NCI-H748 treated with DMSO at 0.1 percent for 48 hours (cell line): ENCODE results near the gene CTR9.

Experiments used
- DNase-seq: peaks from one replicate; lab custom pipeline; 2025; lab: John Stamatoyannopoulos, UW

CTR9 gene

GRCh38 chr11:10750838-10751580, at the start of gene CTR9:
Gene CTR9 (plus strand): TSS chr11:10751246. CDS start chr11:10751413, 167 bp downstream.
- DNase-seq: peak; percentile 81

DNA sequence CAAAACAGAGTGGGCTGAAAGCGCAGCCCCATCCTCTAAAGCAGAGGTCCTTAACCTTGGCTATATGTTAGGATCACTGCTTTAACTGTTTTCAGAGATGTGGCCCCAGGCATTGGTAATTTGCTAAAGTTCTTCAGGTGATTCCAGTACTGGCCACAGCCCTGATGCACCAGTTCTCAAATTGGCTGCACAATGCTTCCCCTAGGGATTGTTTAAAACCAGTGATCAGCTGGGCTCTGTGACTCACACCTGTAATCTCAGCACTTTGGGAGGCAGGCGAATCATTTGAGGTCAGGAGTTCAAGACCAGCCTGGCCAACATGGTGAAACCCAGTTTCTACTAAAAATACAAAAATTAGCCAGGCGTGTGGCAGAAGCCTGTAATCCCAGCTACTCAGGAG, 49.1 kb upstream of the CTR9 start:
- DNase-seq: no peak

DNA sequence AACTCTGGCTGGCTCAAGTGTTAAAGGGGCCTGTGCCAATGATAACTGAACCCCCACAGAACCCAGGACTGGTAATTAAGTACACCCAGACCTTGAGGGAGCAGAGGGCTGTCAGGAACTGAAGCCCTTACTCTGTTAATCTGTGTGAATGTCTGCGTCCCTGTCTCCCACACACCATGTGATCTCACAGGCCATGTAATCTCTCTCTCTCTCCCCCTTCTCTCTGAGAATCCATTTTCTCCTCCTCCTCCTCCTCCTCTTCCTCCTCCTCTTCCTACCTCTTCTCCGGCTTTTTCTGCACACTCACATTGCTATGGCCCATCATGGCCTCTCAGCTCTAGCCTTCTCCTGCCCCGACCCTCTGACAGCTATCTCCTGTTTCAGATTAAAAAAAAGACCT, 42.9 kb upstream of the CTR9 start:
- no peak for DNase-seq

DNA sequence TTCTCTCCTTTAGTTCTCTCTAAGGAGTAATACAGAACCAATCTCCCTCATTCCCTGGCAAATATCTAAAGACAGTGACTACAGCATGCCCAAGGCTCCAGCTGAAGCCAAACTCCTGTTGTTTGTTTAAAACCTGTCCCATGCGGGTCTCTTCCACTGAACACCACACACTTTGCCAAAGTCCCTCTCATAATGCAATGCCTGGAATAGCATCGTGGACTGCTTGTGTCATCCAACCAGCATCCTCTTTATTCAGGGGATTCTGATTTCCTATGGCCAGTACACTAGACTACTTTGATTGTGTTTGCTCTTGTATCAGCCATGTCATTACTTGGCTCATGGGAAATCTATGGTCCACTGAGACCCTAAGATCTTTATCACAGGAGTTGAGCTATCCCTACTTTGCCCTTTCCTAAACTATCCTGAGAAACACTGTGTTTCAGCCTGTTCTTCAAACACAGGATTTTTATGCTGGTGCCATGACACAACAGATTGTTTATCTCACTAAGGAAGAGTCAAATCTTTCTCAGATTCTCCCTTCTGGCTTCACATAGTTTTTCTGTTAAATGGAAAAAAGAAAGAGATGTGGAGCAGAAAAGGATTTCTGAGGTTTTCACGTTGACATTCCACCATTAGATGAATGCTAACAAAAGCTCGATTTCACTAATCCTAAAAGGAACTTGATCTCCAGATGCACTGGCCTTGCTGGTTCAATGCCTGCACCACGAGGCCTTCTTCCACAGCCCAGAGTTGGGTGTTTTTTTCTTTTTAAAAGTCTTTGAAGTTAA, 41.6 kb upstream of the CTR9 start:
- no peak for DNase-seq

DNA sequence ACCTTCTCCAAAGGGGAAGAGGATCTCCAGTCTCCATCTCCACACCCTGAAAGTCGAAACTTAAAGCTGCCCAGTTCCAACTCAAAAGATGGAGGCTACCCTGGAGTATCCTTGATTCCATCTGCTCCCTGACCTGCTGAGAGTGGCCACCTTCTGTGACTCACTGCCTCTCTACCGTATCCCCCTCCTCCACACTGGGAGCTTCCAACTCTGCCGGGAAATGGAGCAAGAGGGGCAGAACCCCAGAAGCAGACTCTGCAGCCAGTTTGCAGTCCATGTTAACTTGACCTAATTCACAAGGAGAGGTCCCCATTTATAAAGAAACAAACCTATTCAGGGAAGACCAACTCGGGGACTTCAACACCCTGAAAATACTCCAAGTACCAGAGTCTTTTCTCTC, 35.5 kb upstream of the CTR9 start:
- DNase-seq: no peak

GRCh38 chr11:10716122-10716521, 34.9 kb upstream of the CTR9 start:
- DNase-seq: no peak

DNA sequence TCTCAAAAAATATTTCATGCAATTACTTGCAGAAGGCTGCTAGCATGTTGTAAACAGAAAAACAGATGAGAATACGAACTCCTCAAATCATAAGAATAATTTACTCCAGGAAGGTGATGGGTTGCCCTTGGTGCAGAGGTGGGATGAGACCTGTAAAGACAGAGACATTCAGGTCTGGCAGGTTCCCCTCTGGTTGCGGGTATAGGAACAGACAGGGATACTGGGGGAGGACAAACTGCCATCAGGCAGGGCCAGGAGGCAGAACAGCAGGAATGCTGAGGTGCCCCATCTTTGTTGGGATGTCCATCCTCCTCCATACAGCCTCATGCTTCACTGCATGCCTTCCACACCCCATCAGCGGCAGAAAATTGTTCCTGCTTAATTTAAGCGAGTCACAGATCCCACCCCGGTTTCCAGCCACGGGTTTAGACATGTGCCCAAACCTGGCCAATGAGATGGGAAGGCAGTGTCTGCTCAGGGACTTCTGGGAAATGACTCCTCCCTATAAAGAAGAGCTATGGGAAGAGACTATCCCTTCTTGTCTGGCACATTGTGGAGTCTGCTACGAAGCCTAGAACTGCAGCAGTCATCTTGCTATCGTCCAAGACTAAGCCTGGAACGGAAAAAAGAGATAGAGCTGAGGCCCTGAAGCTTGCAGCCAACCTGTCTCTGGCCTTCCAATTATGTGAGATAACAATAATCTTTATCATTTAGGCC, 34.3 kb upstream of the CTR9 start:
- no peak for DNase-seq

DNA sequence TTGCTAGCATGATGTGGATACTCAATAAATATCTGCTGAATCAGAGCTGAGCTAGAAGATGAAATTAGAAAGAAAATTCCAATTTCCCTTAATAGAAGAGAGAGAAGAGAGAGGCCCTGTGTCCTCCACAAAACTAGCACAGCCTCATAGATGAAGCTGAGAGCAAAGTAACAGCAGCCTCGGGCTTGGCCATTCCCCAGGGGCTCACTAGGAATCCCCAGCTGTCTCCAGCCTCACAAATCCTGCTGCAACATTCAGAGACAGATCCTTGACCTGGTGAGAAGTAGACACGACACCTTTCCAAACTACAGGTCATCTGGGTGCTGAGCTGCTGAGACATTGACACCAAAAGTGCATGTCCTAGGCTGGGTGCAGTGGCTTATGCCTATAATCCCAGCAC, 31.4 kb upstream of the CTR9 start:
- no peak for DNase-seq

DNA sequence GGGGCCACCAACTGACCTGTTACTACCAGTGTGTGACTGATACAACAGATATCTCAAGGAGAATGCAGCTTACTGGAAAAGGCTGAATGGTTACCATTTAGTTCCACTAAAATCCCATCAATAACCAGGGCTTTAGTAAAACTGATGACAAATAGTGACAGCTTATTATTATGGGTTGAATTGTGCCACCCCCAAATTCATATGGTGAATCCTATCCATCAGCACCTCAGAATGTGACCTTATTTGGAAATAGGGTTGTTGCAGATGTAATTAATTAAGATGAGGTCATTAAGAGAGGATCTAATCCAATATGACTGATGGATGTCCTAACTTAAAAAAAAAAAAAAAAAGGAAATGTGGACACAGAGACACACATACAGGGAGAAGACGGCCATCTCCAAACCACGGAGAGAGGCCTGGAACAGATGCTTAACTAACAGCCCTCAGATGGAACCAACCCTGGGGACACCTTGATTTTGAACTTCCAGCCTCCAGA, 30.1 kb upstream of the CTR9 start:
- DNase-seq: no peak

- DNase-seq: no peak
Observed at GRCh38 chr11:10722307-10722706, 28.7 kb upstream of the CTR9 start.

GRCh38 chr11:10725114-10725906, 25.7 kb upstream of the CTR9 start:
- DNase-seq: no peak

- DNase-seq: no peak
Observed at GRCh38 chr11:10725907-10726253, 25.2 kb upstream of the CTR9 start.

DNA sequence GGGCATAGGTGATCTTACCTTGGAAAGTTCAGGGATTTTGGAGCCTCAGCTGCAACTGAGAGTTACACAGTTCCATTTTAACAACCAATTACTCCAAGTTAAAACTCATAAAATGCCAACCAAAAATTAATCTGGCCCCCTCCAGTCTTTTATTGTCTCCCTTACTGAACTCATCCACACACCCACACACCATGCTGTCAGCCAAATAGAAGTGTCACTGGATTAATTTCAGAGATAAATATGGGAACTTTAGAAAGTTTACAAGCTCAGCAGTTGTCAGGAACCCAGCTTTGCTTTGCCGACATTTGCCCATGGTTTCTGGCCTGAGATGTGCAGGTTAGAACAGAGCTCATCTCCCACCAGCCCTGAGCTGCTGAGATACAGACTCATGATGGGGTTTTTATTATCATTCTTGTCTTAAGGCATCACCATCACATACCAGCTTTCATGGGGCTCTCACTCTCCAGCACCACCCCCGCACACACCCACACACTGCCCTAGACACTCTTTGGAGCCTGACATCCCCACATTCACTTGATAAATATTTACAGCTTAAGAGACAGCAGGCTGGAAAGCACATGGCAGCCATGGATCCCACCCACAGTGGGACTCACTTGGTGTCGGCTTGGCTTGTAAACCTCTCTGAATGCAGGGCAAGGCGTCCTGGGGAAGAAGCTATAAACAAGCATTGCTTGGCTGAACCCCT, 23.7 kb upstream of the CTR9 start:
- no peak for DNase-seq

GRCh38 chr11:10728154-10728553, 22.9 kb upstream of the CTR9 start:
- no peak for DNase-seq

GRCh38 chr11:10728789-10729472, 22.1 kb upstream of the CTR9 start:
- DNase-seq: no peak

- DNase-seq: no peak
Observed at GRCh38 chr11:10730151-10730550, 20.9 kb upstream of the CTR9 start.

DNA sequence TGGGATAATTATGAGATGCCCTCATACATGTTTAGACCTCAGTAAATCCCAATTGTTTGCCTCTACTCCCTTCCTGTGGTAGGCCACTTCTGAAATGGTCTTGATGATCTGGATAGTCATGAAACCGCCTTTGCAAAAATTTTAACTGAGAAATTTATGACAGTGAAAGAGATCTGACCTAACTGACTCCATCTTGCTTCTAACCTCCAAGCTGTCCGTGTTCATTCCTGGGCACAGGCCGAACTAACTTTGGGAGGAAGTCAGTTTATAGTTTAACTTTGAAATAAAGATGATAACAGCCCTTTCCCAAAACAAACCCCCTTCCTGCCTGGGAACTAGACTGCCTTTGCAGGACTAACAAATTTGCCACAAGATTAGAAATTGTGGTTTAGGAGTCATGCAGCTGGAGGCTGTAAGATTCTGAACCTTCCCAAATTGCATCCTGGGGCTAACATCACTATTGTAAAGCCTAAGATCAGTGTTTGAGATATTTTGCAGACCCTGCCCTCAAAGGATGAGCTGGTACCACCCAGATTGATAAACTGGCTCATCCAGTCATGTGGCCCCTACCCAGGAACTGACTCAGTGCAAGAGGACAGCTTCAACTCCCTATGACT, 19.9 kb upstream of the CTR9 start:
- no peak for DNase-seq

GRCh38 chr11:10735481-10736475, 15.3 kb upstream of the CTR9 start:
- DNase-seq: peak; percentile 74
